Amniotic stem cell (primary cell): ENCODE measurements around the gene CAMK2G.

Experiments used
- DNase-seq: peaks from one replicate; lab custom pipeline; 2025; lab: John Stamatoyannopoulos, UW

The CAMK2G gene

GRCh38 chr10:73771722-73772280 is 102.6 kb downstream of the CAMK2G start:
- no peak for DNase-seq

DNA sequence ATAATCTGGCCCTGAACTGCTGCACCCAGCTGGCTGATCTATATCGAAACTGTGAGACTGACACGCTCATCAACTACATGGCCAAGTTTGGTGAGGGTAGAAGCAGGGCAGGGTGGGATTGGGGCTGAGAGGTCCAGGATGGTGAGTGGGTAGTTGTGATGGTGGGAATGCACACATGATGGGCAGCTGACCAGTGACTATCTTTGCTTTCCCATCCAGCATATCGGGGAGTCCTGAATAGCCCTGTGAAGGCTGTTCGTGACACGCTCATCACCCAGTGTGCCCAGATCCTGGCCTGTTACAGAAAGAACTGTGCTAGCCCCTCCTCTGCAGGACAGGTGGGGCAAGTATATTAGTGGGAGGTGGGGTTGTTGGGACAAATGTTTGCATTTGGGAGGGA is 105.0 kb downstream of the CAMK2G start:
- no peak for DNase-seq

DNA sequence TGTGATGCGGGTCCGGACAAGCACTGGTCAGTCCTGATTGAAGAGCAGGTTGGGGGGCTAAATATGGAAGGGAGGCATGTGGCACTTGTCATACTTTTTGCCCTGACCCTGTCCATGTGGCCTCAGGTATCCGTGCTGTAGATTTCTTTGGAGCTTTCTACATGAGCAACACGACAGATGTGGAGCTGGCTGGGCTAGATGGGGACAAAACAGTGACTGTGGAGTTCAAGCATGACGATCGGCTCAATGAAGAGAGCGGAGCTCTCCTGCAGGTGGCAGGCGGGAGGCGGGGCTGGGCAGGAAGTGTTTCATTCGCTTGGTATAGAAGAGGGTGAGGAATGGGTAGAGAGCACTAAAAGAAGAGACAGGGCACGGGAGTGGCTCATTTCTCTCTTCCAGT is 105.5 kb downstream of the CAMK2G start:
- DNase-seq, result no peak

- no peak for DNase-seq
Measured at GRCh38 chr10:73765066-73765465, 109.3 kb downstream of the CAMK2G start.

- DNase-seq, result no peak
Measured at GRCh38 chr10:73763343-73763742, 111.0 kb downstream of the CAMK2G start.

DNA sequence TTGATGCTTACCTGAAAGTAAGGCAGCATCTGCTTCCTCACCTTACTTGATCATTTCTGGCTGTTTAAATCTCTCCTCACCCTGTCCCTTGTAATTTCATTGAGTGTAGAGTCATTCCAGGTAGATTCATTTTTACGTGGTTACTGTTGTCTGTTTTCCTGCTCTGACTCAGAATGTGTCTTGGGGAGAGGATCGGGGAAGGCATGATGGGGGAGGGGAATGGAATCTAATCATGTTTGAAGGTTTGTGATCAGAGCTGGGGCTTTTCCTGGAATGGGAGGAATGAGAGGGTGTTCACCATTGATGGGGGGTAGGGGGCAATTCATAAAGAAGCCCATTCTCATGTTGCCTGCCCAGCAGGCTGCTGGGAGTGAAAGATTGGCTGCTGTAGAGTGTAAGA is 111.4 kb downstream of the CAMK2G start:
- no peak for DNase-seq
